ENCODE measurements around the gene CEP63. TPM values are rescaled to one million over a fixed set of nuclear protein-coding genes. Genes with fewer than 3 reads are reported as not detected.

Gene CEP63
- total and polyA plus RNA-seq, 12 donors: 20.1 to 38.8 (median 30.8) TPM

DNA sequence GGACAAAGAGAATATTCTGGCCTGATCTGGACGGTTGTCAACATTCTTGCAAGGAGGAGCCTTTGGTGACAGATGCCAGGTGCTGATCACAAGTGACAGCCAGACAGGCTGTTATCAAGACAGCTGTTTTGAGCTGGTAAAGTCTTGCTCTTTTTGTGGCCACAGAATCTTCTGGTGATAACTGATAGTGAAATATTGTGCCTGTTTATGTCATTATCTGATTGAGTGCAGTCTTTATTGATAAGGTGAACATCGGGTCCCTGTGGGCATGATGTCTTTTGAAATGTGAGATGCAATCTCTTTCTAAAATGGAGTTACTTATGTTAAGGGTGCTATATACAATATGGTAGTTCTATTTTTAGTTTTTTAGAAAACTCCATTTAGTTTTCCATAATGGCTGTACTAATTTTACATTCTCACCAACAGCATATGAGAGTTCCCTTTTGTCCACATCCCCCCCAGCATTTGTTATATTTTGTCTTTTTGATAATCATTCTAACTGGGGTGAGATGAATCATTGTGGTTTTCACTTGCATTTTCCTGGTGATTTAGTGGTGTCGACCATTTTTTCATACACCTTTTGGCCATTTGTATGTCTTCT lies 10.7 kb downstream of the CEP63 start:
- no peak overlapping the region for H3K27ac ChIP-seq
- no peaks in the 10 kb centered on the region for H3K27me3 ChIP-seq
- H3K4me3 ChIP-seq: no peak overlapping the region
- TF ChIP-seq, protein P1, sequence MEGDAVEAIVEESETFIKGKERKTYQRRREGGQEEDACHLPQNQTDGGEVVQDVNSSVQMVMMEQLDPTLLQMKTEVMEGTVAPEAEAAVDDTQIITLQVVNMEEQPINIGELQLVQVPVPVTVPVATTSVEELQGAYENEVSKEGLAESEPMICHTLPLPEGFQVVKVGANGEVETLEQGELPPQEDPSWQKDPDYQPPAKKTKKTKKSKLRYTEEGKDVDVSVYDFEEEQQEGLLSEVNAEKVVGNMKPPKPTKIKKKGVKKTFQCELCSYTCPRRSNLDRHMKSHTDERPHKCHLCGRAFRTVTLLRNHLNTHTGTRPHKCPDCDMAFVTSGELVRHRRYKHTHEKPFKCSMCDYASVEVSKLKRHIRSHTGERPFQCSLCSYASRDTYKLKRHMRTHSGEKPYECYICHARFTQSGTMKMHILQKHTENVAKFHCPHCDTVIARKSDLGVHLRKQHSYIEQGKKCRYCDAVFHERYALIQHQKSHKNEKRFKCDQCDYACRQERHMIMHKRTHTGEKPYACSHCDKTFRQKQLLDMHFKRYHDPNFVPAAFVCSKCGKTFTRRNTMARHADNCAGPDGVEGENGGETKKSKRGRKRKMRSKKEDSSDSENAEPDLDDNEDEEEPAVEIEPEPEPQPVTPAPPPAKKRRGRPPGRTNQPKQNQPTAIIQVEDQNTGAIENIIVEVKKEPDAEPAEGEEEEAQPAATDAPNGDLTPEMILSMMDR (IDR thresholded peaks at IDR 0.05): no peak
- no peak for DNase-seq
- ATAC-seq: no peak
- H3K4me1 ChIP-seq: peaks cover 0 to 22% (median 11%) of the 10 kb centered on the region in 9 donors
- intact Hi-C loops (cut with DNase I): no loop called here
- peaks cover 0 to 29% (median 0%) of the 10 kb centered on the region in 9 donors for H3K36me3 ChIP-seq
- H3K9me3 ChIP-seq: peaks cover 0 to 15% (median 0%) of the 10 kb centered on the region in 11 donors
- 47 to 51% methylated on average over 3 of the region's 3 CpGs for WGBS, 2 donors

DNA sequence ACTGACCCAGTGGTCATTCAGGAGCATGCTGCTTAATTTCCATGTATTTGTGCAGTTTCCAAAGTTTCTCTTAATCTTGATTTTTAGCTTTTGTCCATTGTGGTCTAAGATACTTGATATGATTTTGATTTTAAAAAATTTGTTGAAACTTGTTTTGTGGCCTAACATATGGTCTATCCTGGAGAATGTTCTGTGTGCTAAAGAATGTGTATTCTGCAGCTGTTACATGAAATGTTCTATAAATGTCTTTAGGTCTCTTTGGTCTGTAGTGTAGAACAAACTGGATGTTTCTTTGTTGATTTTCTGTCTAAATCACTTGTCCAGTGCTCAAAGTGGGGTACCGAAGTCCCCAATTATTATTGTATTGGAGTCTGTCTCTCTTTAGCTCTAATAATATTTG lies 17.4 kb downstream of the CEP63 start:
- Histone ChIP-seq H3K4me3 (no peak overlapping the region), H3K36me3 (peaks cover 0 to 27% (median 0%) of the 10 kb centered on the region in 9 donors), H3K4me1 (no peaks in the 10 kb centered on the region), H3K27me3 (no peaks in the 10 kb centered on the region), H3K9me3 (peaks cover 0 to 39% (median 8%) of the 10 kb centered on the region in 11 donors), H3K27ac (no peak overlapping the region)
- 100% methylated on average over 1 of the region's 1 CpG for WGBS, 2 donors
- intact Hi-C loops (cut with DNase I): loop anchor here in 1 of 10 donors (5.0 kb wide), 1 partner anchor 1766 kb away; no protein-coding TSS in a partner anchor
- TF ChIP-seq, protein P1 (IDR thresholded peaks at IDR 0.05): no peak
- ATAC-seq (no peak), DNase-seq (no peak)

DNA sequence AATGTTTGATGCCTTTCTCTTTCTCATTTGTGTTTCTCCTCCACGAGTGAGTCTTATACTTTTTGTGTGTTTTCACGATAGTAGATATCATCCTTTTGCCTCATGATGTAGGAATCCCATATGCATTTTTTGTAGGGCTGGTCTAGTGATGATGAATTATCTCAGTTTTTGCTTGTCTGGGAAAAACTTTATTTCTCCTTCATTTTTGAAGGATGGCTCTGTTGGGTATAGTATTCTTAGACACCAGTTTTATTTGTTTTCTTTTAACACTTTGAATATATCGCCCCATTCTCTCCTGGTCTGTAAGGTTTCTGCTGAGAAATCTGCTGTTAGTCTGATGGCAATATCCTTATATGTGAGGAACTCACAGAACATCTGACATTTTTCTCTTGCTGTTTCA lies 18.3 kb downstream of the CEP63 start:
- peaks cover 0 to 39% (median 8%) of the 10 kb centered on the region in 11 donors for H3K9me3 ChIP-seq
- peaks cover 0 to 36% (median 0%) of the 10 kb centered on the region in 9 donors for H3K36me3 ChIP-seq
- TF ChIP-seq, protein P1 (IDR thresholded peaks at IDR 0.05): no peak
- no peak overlapping the region for H3K4me3 ChIP-seq
- H3K27me3 ChIP-seq: no peaks in the 10 kb centered on the region
- ATAC-seq (no peak), DNase-seq (no peak)
- WGBS, 2 donors: 64 to 89% methylated on average over 3 of the region's 3 CpGs
- H3K4me1 ChIP-seq: no peaks in the 10 kb centered on the region
- intact Hi-C loops (cut with DNase I): loop anchor here in 1 of 10 donors (5.0 kb wide), 1 partner anchor 1767 kb away; no protein-coding TSS in a partner anchor
- H3K27ac ChIP-seq: no peak overlapping the region

DNA sequence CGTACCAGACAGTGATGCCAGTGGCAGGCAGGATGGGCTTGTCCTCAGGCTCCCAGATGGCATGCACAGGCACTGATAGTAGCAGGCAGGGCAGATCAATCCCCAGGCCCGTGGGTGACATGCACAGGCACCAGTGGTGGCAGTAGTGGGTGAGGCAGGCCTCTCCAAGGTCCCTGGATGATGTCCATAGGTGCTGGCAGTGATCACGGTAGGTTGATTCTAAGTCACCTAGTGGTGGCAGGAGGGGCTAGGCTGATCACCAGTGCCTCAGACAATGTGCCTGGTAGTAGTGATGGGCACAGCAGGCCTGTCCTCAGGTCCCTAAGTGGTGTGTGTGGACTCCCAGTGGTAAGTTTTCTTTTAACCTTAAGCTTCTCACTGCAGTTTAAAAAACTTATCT lies 19.6 kb downstream of the CEP63 start:
- DNase-seq (no peak), ATAC-seq (peak in 1 of 8 donors; percentile 25)
- Histone ChIP-seq H3K4me3 (no peak overlapping the region), H3K9me3 (peaks cover 0 to 39% (median 8%) of the 10 kb centered on the region in 11 donors), H3K36me3 (peaks cover 0 to 50% (median 0%) of the 10 kb centered on the region in 9 donors), H3K27me3 (no peaks in the 10 kb centered on the region), H3K27ac (no peak overlapping the region), H3K4me1 (no peaks in the 10 kb centered on the region)
- intact Hi-C loops (cut with DNase I): no loop called here
- 64 to 85% methylated on average over 3 of the region's 3 CpGs for WGBS, 2 donors
- TF ChIP-seq, protein P1 (IDR thresholded peaks at IDR 0.05): no peak

All from heart right ventricle (tissue), 16 donors.